Natural killer cell treated with Interleukin-12 subunit alpha and Interleukin-12 subunit beta and Interleukin-15 and Interleukin-18, amount 100 ng/mL, for 72 hours (primary cell): Measurements from ENCODE around the gene CEP128. TPM values are rescaled to one million over a fixed set of nuclear protein-coding genes. Genes with fewer than 3 reads are reported as not detected.

Experiments used
- ATAC-seq, 2 donors: fragments of 150-1000 bp; cut with Tn5 transposase in 1 of 2; sonication (Bioruptor Pico), chemical (Tn5 transposase) in 1 of 2; 2 replicates each; pipeline ENCODE4 v1.10.0; 2021
- DNase-seq: peaks from one replicate; pipeline ENCODE4 v3.0.0; 2022; ENCODE audit warnings: low spot score
- H3K27ac Mint-ChIP-seq, 2 donors: 1 replicate in 1 of 2; 2 replicates in 1 of 2; pipeline ENCODE4 v1.8.0; 2022; ENCODE audit warnings: mixed read lengths in 2 of 2, mild to moderate bottlenecking in 1 of 2, moderate library complexity in 1 of 2
- H3K27me3 Mint-ChIP-seq, 2 donors: 1 replicate in 1 of 2; 2 replicates in 1 of 2; pipeline ENCODE4 v1.8.0; 2022; ENCODE audit warnings: mixed read lengths in 2 of 2
- H3K36me3 Mint-ChIP-seq: one replicate; pipeline ENCODE4 v1.8.0; 2022; ENCODE audit warnings: mixed read lengths
- H3K4me1 Mint-ChIP-seq, 2 donors: 1 replicate in 1 of 2; 2 replicates in 1 of 2; pipeline ENCODE4 v1.8.0; 2022; ENCODE audit warnings: low read depth in 2 of 2, mixed read lengths in 2 of 2, mild to moderate bottlenecking in 1 of 2
- H3K4me3 Mint-ChIP-seq: one replicate; pipeline ENCODE4 v1.8.0; 2022; ENCODE audit warnings: mixed read lengths
- H3K9me3 Mint-ChIP-seq: 2 replicates; pipeline ENCODE4 v1.8.0; 2022; ENCODE audit warnings: mixed read lengths
- total RNA-seq, 2 donors: library from RNA; stranded (reverse); gene quantifications; one replicate each; pipeline ENCODE4 v1.2.3, GENCODE V29; 2022

CEP128 gene
- total RNA-seq, 2 donors from 2014 or later: 18.1 to 42.2 TPM

DNA sequence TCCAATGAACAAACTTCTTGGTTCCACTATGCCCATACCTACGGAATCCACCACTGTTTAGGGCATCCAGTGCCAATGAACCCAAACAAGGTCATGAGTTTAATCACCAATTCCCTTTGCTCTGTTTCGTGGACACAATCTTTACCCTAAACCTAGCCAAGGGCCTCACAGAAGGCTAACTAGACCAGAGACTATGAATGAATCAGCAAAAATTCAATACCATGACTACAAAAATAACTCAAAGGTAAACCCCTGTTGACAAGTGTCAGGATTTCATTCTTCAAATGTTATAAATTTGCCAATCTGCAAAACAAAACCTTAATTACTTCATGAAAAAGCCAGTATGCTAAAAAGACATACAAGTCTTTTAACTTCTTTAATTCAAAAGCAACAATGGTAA is 96.7 kb downstream of the CEP128 start:
- H3K27ac Mint-ChIP-seq: no peak overlapping the region

DNA sequence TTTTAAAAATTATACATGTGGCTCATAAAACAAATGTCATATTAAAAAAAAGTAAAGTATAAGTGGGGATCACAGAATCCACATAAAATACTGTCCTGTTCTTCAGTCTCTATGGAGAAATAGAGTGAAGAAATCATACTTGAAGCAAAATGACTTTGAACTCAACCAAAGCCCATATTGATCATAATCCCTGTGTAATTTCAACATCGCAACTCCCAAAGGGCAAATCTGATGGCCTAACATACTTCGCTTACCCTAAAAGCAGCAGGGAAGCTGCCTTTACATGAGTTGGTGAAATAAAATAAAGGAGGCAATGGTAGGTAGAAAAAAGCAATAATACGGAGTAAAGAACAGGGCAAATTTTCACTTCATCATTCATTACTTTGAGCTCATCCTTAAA is 101.8 kb downstream of the CEP128 start:
- no peak for DNase-seq

More for the DNA sequence above, 96.7 kb downstream of the CEP128 start:
- no peak overlapping the region for H3K4me3 Mint-ChIP-seq
- no peak for DNase-seq
- H3K36me3 Mint-ChIP-seq: no peaks in the 10 kb centered on the region
- H3K4me1 Mint-ChIP-seq: no peaks in the 10 kb centered on the region
- ATAC-seq: no peak
- no peaks in the 10 kb centered on the region for H3K9me3 Mint-ChIP-seq
- no peaks in the 10 kb centered on the region for H3K27me3 Mint-ChIP-seq

DNA sequence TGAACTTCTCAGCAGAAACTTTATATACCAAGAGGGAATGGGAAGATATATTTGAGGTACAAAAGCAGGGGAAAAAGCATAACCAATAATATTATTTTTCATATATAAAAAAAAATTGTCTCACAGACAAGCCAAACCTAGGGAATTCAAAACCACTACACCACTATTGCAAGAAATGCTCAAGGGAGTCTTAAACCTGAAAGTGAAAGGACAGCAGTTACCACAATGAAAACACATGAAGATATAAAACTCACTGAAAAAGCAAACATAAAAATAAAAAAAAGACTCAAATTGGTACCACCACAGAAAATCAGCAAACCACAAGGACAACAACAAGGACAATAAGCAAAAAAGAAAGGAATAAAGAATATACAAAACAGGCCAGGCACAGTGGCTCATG is 131.9 kb downstream of the CEP128 start:
- no peak for DNase-seq
- H3K27me3 Mint-ChIP-seq: no peaks in the 10 kb centered on the region
- H3K4me3 Mint-ChIP-seq: peak overlapping the region; percentile 1
- peaks cover 17% of the 10 kb centered on the region for H3K9me3 Mint-ChIP-seq
- no peak overlapping the region for H3K27ac Mint-ChIP-seq
- no peak for ATAC-seq
- peaks cover 7 to 14% of the 10 kb centered on the region in 2 donors for H3K4me1 Mint-ChIP-seq
- H3K36me3 Mint-ChIP-seq: peaks cover 24% of the 10 kb centered on the region

More for the DNA sequence above, 101.8 kb downstream of the CEP128 start:
- Mint-ChIP-seq H3K4me1 (no peaks in the 10 kb centered on the region), H3K27ac (no peak overlapping the region), H3K9me3 (no peaks in the 10 kb centered on the region), H3K27me3 (no peaks in the 10 kb centered on the region), H3K36me3 (no peaks in the 10 kb centered on the region), H3K4me3 (no peak overlapping the region)
- ATAC-seq: no peak

DNA sequence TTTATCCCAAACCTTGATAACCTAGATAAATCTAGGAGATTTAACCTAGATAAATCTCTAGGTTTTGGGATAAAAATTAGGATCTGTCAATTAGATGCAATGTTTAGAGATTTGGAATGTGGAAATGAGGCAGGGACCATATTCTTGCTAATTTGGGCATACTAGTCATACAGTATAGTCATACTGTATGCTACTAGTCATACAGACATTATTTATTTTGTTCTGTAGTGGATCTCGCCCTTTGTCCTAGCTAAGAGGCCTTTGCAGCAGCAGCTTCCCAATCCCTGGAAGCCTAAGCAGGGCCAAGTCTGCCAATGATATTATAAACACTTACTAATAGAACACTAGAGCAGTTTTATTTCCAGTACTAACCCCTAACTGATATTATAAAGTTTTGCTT is 136.4 kb downstream of the CEP128 start:
- peaks cover 25% of the 10 kb centered on the region for H3K36me3 Mint-ChIP-seq
- H3K4me1 Mint-ChIP-seq: peaks cover 7 to 14% of the 10 kb centered on the region in 2 donors
- H3K27ac Mint-ChIP-seq: no peak overlapping the region
- peaks cover 14% of the 10 kb centered on the region for H3K9me3 Mint-ChIP-seq
- no peaks in the 10 kb centered on the region for H3K27me3 Mint-ChIP-seq
- DNase-seq (no peak), ATAC-seq (no peak)
- no peak overlapping the region for H3K4me3 Mint-ChIP-seq

DNA sequence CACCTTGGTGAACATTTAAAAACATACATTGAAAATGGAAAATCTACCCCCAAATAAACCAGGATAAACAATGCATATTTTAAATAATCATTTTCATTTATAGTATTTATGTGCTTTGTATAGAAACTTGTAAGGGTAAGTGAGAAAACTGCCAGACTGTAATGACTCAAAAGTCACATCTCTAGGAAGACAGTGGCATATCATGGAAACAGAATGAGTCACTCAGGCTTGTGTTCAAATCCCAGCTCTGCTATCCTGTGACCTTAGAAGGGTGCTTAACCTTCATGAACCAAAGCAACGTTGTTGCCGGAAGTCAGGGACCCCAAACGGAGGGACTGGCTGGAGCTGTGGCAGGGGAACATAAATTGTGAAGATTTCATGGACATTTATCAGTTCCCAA is 142.7 kb downstream of the CEP128 start:
- Mint-ChIP-seq H3K27ac (no peak overlapping the region), H3K27me3 (no peaks in the 10 kb centered on the region), H3K4me3 (no peak overlapping the region), H3K9me3 (peaks cover 5% of the 10 kb centered on the region), H3K4me1 (no peaks in the 10 kb centered on the region), H3K36me3 (peaks cover 18% of the 10 kb centered on the region)
- DNase-seq (no peak), ATAC-seq (peak in 1 of 2 donors; percentile 66)

DNA sequence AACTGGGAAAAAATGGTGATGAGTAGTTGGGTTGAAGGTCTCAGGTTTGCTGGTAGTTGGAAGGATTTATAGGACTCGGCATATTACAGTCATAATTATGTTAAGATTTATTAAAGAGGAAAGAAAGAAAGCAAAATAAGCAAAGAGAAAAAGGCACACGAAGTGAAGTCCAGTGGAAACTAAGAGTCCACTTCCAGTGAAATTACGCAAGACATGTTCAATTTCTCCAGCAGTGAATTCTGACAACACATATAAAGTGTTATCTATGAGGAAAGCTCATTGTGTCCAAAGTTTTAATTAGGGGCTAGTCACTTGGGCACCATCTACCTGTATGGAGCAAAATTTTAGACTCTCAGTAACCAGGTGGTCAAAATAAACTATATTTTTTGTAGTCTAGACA is 143.3 kb downstream of the CEP128 start:
- H3K27ac Mint-ChIP-seq: no peak overlapping the region
- no peak for ATAC-seq
- no peak for DNase-seq

DNA sequence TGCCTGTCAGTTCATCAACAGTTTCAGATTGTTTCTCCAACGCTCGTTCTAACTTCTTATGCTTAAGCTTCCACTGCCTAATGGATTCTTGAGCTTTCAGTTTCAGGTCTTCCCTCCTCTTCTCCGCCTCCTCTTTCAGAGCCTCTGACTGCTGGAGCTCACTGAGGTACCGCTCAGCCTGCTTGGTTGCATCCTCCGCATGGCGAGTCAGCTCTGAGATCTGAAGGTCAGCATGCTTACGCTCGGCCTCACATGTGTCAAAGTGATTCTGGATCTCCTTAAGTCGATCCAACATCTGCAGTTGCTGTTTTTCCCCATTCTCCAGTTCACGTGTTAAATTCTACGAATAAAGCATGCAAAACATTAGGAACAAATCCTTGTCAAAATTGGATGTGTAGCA is 148.8 kb downstream of the CEP128 start:
- no peak overlapping the region for H3K27ac Mint-ChIP-seq

More for the DNA sequence above, 143.3 kb downstream of the CEP128 start:
- Mint-ChIP-seq H3K36me3 (peaks cover 18% of the 10 kb centered on the region), H3K9me3 (peaks cover 5% of the 10 kb centered on the region), H3K4me3 (no peak overlapping the region), H3K4me1 (no peaks in the 10 kb centered on the region), H3K27me3 (no peaks in the 10 kb centered on the region)

DNA sequence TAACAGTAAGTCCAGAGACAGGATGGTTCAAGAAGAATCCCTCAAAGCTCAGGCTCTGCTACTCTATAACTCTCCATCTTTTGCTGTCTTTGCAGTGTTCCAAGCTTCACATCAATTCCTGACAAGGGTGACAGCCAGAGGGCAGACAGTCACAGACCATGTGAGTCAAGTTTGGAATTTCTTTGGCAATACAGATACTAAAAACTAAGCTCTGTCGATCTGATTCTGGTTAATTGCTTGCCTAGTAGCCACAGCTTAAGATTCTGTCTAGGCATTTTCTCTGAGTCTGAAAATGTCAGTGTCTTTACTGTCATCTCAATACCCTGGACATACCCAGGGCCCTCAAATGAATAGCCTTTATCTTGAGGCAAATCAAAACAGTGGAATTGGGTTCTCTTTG is 153.7 kb downstream of the CEP128 start:
- Mint-ChIP-seq H3K9me3 (no peaks in the 10 kb centered on the region), H3K4me1 (no peaks in the 10 kb centered on the region), H3K4me3 (no peak overlapping the region), H3K27me3 (no peaks in the 10 kb centered on the region), H3K27ac (no peak overlapping the region), H3K36me3 (peaks cover 9% of the 10 kb centered on the region)
- no peak for DNase-seq
- no peak for ATAC-seq

More for the DNA sequence above, 148.8 kb downstream of the CEP128 start:
- ATAC-seq (no peak), DNase-seq (no peak)
- Mint-ChIP-seq H3K36me3 (peaks cover 5% of the 10 kb centered on the region), H3K9me3 (no peaks in the 10 kb centered on the region), H3K4me3 (no peak overlapping the region), H3K27me3 (no peaks in the 10 kb centered on the region), H3K4me1 (no peaks in the 10 kb centered on the region)

DNA sequence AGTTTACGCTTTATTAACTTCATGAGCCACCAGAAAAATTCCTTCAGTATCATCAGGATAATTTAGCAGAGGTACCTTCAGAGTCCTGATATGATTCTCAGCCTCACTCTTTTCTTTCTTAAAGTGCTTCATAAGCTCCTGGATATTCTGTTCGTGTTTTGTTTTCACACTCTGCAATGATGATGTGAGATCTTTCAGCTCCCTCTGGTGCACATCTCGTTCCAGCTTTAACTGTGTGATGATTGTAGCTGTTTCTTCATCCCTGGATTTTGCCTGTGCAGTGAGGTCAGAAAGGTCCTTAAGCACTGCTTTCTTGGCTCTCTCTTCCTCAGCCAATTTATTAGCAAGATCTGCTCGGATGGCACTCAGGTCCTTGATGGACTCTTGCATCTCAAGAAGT is 156.7 kb downstream of the CEP128 start:
- H3K9me3 Mint-ChIP-seq: no peaks in the 10 kb centered on the region
- H3K27ac Mint-ChIP-seq: no peak overlapping the region
- peaks cover 6% of the 10 kb centered on the region for H3K36me3 Mint-ChIP-seq
- no peak overlapping the region for H3K4me3 Mint-ChIP-seq
- ATAC-seq (no peak), DNase-seq (no peak)
- no peaks in the 10 kb centered on the region for H3K27me3 Mint-ChIP-seq
- H3K4me1 Mint-ChIP-seq: no peaks in the 10 kb centered on the region

DNA sequence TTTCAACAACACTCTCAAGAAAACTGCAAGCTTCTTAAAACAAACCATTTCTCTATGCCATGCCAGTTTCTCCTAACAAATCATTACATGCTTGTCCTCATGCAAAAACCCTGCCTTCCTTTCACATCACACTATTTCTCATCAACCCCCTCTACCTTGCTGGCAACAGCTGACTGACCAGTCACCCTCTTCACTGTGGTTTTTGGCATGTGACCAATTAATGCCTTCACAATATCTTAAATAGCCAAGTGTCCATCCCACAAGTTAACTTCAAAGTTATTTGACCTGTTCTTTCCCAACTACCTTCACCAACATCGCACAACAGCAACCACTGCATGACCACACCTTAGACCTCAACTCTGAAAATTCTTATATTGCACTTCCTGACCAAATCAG is 159.6 kb downstream of the CEP128 start:
- H3K9me3 Mint-ChIP-seq: no peaks in the 10 kb centered on the region
- no peaks in the 10 kb centered on the region for H3K27me3 Mint-ChIP-seq
- peak in 1 of 2 donors; percentile 24 for ATAC-seq
- no peaks in the 10 kb centered on the region for H3K4me1 Mint-ChIP-seq
- DNase-seq: no peak
- H3K27ac Mint-ChIP-seq: no peak overlapping the region
- H3K4me3 Mint-ChIP-seq: no peak overlapping the region
- peaks cover 6% of the 10 kb centered on the region for H3K36me3 Mint-ChIP-seq

DNA sequence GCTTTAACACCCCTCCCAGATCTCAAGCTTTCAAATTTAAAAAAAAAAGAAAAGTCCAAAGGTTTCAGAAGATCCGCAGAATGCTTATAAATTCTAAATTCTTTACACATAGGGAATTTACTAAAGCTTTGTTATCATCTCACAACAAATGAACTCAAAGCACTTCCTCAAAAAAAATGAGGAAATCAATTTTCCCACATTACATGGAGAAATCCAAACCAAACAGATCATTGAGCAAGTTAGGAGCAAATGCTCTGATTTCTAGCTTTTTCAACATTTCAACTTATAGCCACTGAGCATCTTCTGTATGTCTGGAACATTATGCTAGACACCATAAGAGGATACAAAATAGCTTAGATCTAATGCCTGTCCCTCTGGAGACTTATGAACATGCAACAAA is 161.0 kb downstream of the CEP128 start:
- Mint-ChIP-seq H3K36me3 (peaks cover 6% of the 10 kb centered on the region), H3K27ac (no peak overlapping the region), H3K4me1 (no peaks in the 10 kb centered on the region), H3K9me3 (no peaks in the 10 kb centered on the region), H3K27me3 (no peaks in the 10 kb centered on the region), H3K4me3 (no peak overlapping the region)
- DNase-seq (no peak), ATAC-seq (no peak)

DNA sequence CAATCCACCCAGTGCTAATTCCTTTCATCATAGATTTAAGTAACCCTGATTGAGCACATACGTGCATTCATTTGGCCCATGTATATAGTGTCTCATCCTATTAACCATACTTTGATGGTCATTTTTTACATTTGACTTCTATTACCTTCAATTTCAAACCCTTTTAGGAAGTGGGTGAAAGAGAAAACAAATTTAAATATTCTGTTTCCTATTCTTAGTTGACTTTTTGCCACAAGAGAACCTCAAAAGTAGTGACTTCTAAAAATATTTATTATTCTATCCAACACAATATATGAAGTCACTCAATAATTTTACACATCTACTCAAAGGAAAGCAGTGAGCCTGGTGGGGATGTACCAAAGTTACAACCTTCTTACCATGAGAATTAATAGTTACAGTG is 164.9 kb downstream of the CEP128 start:
- Mint-ChIP-seq H3K27ac (no peak overlapping the region), H3K27me3 (no peaks in the 10 kb centered on the region), H3K36me3 (no peaks in the 10 kb centered on the region), H3K4me1 (no peaks in the 10 kb centered on the region), H3K9me3 (no peaks in the 10 kb centered on the region), H3K4me3 (no peak overlapping the region)
- no peak for DNase-seq
- no peak for ATAC-seq

DNA sequence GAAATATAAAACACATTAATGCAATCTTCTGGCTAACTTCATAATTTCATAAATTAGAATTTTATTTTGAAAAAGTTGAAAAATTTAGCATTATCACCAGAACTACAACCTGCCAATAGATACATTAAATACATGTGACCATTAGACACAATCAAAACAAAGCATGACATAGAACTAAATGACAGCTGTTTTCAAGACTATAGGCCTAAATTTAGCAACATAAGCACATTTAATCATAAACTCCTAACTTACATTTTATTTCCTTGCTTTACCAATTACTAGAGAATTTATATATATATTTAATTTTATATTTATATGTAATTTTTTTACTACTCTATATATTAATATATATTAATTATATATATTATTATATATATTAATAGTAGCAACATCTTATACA is 165.4 kb downstream of the CEP128 start:
- no peak for ATAC-seq

DNA sequence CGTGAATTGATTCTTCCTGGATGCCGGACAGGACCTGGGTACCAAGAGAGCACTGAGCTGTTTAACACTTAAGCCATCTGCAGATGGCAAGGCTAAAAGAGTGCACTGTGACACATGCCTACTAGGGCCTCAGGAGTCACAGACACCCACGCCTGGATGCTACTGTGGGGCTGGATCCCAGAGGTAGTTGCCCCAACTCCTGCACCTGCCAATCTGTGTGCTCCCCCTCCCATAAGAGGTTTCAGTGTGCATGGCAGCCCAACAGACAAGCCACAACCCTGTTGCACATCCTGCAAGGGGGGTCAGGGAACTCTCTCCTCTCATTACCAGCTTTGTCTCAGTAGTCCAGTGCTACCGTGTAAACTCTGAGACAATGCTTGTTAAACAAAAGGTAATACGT is 169.0 kb downstream of the CEP128 start:
- ATAC-seq (no peak), DNase-seq (no peak)
- Mint-ChIP-seq H3K4me1 (no peaks in the 10 kb centered on the region), H3K27me3 (no peaks in the 10 kb centered on the region), H3K27ac (no peak overlapping the region), H3K9me3 (no peaks in the 10 kb centered on the region), H3K4me3 (no peak overlapping the region), H3K36me3 (no peaks in the 10 kb centered on the region)

More for the DNA sequence above, 165.4 kb downstream of the CEP128 start:
- Mint-ChIP-seq H3K36me3 (no peaks in the 10 kb centered on the region), H3K9me3 (no peaks in the 10 kb centered on the region), H3K4me1 (no peaks in the 10 kb centered on the region), H3K4me3 (no peak overlapping the region), H3K27ac (no peak overlapping the region), H3K27me3 (no peaks in the 10 kb centered on the region)
- DNase-seq: no peak

DNA sequence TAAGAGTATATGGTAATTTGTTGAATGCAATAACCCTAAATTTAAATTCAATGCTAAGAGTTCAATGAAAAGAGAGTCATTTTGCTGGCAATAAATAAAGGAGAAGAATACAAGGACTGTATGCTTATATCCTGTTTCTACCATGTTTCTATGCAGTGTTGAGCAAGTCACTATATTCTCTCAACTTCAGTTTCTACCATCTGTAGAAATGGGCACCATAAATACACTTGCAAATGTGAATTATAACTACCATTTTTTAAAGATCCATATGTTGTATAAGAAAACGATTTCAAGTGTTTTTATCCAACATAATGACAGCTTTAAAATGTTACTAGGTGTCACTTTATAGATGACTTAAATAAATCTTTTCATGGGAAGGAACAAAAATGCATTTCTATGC is 170.3 kb downstream of the CEP128 start:
- no peak for DNase-seq
- no peak overlapping the region for H3K27ac Mint-ChIP-seq
- no peaks in the 10 kb centered on the region for H3K36me3 Mint-ChIP-seq
- H3K9me3 Mint-ChIP-seq: no peaks in the 10 kb centered on the region
- no peaks in the 10 kb centered on the region for H3K4me1 Mint-ChIP-seq
- no peak for ATAC-seq
- no peaks in the 10 kb centered on the region for H3K27me3 Mint-ChIP-seq
- no peak overlapping the region for H3K4me3 Mint-ChIP-seq
